Measurements from ENCODE around the gene GSC.
"Not testable (repeated sequence)": the region's sequence is repeated elsewhere in the genome, so short reads cannot be mapped to it uniquely, and the experiment has no call there.

Gene GSC

GRCh38 chr14:94769391-94770250 lies at the start of gene GSC:
TSS of gene GSC (minus strand) at chr14:94770113. CDS start at chr14:94770015, 98 bp downstream.
- no peak for DNase-seq (ENCODE audit: low read depth in 3 of 3, low spot score in 1 of 3)

GRCh38 chr14:94819531-94819930 lies 49.6 kb upstream of the GSC start:
- DNase-seq (ENCODE audit: low read depth in 3 of 3, low spot score in 1 of 3): no peak

GRCh38 chr14:94816113-94816512 lies 46.2 kb upstream of the GSC start:
- no peak for DNase-seq (ENCODE audit: low read depth in 3 of 3, low spot score in 1 of 3)

- DNase-seq (ENCODE audit: low read depth in 3 of 3, low spot score in 1 of 3): no peak
These were observed 35.9 kb upstream of the GSC start for GRCh38 chr14:94805680-94806288.

GRCh38 chr14:94801225-94801624 lies 31.3 kb upstream of the GSC start:
- DNase-seq (ENCODE audit: low read depth in 3 of 3, low spot score in 1 of 3): no peak

GRCh38 chr14:94800764-94801163 lies 30.9 kb upstream of the GSC start:
- DNase-seq (ENCODE audit: low read depth in 3 of 3, low spot score in 1 of 3): not testable (repeated sequence)

GRCh38 chr14:94797887-94798286 lies 28.0 kb upstream of the GSC start:
- no peak for DNase-seq (ENCODE audit: low read depth in 3 of 3, low spot score in 1 of 3)

- no peak for DNase-seq (ENCODE audit: low read depth in 3 of 3, low spot score in 1 of 3)
These were observed 26.4 kb upstream of the GSC start for GRCh38 chr14:94796278-94796677.

- DNase-seq (ENCODE audit: low read depth in 3 of 3, low spot score in 1 of 3): no peak
These were observed 25.5 kb upstream of the GSC start for GRCh38 chr14:94795372-94795771.

- no peak for DNase-seq (ENCODE audit: low read depth in 3 of 3, low spot score in 1 of 3)
These were observed 24.0 kb upstream of the GSC start for GRCh38 chr14:94793901-94794300.

GRCh38 chr14:94787655-94788054 lies 17.7 kb upstream of the GSC start:
- no peak for DNase-seq (ENCODE audit: low read depth in 3 of 3, low spot score in 1 of 3)

GRCh38 chr14:94787092-94787491 lies 17.2 kb upstream of the GSC start:
- no peak for DNase-seq (ENCODE audit: low read depth in 3 of 3, low spot score in 1 of 3)

- no peak for DNase-seq (ENCODE audit: low read depth in 3 of 3, low spot score in 1 of 3)
These were observed 10.9 kb upstream of the GSC start for GRCh38 chr14:94780536-94781399.

- DNase-seq (ENCODE audit: low read depth in 3 of 3, low spot score in 1 of 3): no peak
These were observed 9.8 kb upstream of the GSC start for GRCh38 chr14:94779713-94780112.

- no peak for DNase-seq (ENCODE audit: low read depth in 3 of 3, low spot score in 1 of 3)
These were observed 5.9 kb upstream of the GSC start for GRCh38 chr14:94775871-94776210.

- no peak for DNase-seq (ENCODE audit: low read depth in 3 of 3, low spot score in 1 of 3)
These were observed 5.4 kb upstream of the GSC start for GRCh38 chr14:94775091-94775870.

GRCh38 chr14:94774344-94775090 lies 4.6 kb upstream of the GSC start:
- DNase-seq (ENCODE audit: low read depth in 3 of 3, low spot score in 1 of 3): no peak

- no peak for DNase-seq (ENCODE audit: low read depth in 3 of 3, low spot score in 1 of 3)
These were observed 3.9 kb upstream of the GSC start for GRCh38 chr14:94773655-94774343.

GRCh38 chr14:94773061-94773648 lies 3.2 kb upstream of the GSC start:
- no peak for DNase-seq (ENCODE audit: low read depth in 3 of 3, low spot score in 1 of 3)

Data from stimulated activated CD4-positive, alpha-beta T cell treated with anti-CD3 and anti-CD28 coated beads, TNF-alpha, amount 100 ng/mL, for 1 hour (primary cell).